ENCODE data around the gene ZIC5.

GRCh38 chr13:100014621-100015020 is 43.1 kb upstream of the ZIC5 start:
- TF ChIP-seq, protein P1, sequence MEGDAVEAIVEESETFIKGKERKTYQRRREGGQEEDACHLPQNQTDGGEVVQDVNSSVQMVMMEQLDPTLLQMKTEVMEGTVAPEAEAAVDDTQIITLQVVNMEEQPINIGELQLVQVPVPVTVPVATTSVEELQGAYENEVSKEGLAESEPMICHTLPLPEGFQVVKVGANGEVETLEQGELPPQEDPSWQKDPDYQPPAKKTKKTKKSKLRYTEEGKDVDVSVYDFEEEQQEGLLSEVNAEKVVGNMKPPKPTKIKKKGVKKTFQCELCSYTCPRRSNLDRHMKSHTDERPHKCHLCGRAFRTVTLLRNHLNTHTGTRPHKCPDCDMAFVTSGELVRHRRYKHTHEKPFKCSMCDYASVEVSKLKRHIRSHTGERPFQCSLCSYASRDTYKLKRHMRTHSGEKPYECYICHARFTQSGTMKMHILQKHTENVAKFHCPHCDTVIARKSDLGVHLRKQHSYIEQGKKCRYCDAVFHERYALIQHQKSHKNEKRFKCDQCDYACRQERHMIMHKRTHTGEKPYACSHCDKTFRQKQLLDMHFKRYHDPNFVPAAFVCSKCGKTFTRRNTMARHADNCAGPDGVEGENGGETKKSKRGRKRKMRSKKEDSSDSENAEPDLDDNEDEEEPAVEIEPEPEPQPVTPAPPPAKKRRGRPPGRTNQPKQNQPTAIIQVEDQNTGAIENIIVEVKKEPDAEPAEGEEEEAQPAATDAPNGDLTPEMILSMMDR (IDR thresholded peaks at IDR 0.05): no peak
- TF ChIP-seq POLR2AphosphoS5 (IDR thresholded peaks at IDR 0.05): no peak
- no peak for TF ChIP-seq POLR2A (IDR thresholded peaks at IDR 0.05)

All from transverse colon (tissue), 4 donors.